ENCODE data around the gene RAB4A. TPM values are rescaled to one million over a fixed set of nuclear protein-coding genes. Genes with fewer than 3 reads are reported as not detected.
"Not testable (repeated sequence)": the region's sequence is repeated elsewhere in the genome, so short reads cannot be mapped to it uniquely, and the experiment has no call there.

The RAB4A gene
- total and polyA plus RNA-seq, 9 of the 15 experiments (the other 6 are each of a cell fraction or from before 2014, with no cell fraction given): 8.3 to 61.0 (median 26.7) TPM

- H3K9ac ChIP-seq (ENCODE audit: insufficient read depth in 1 of 2, low read depth in 2 of 2, low read length in 2 of 2); ATAC-seq; H3K9me3 ChIP-seq (replicated peaks; ENCODE audit: control insufficient read depth, insufficient read depth, low read depth, low read length); H3K9me1 ChIP-seq (ENCODE audit: control insufficient read depth, insufficient read depth, low read length); H3K4me1 ChIP-seq (replicated peaks in 1 of 2; ENCODE audit: control insufficient read depth in 2 of 2, insufficient read depth in 2 of 2, low read length in 2 of 2); intact Hi-C loops (cut with micrococcal nuclease); CTCF ChIA-PET (ENCODE audit: low intra/inter-chr PET ratio); H4K20me1 ChIP-seq (replicated peaks; ENCODE audit: control insufficient read depth, insufficient read depth, low read length); H3K79me2 ChIP-seq (ENCODE audit: control insufficient read depth, insufficient read depth, low read length); H3K4me2 ChIP-seq (ENCODE audit: insufficient read depth, low read length); H3K27me3 ChIP-seq (ENCODE audit: control insufficient read depth in 2 of 2, insufficient read depth in 2 of 2, low read length in 2 of 2); H3K4me3 ChIP-seq; BruUV-seq (replicated peaks); H3K27ac ChIP-seq (ENCODE audit: extremely low read depth, low read depth, low read length); FAIRE-seq; H2AFZ ChIP-seq (ENCODE audit: low read depth, low read length); in situ Hi-C loops (cut with MboI); DNase-seq (ENCODE audit: extremely low read depth in 1 of 4, low spot score in 3 of 4): not testable (repeated sequence)
- peak; percentile 37 for TF ChIP-seq ZNF146 (CRISPR knock-in tag; IDR thresholded peaks at IDR 0.05; ENCODE audit: unreplicated experiment)
- WGBS (ENCODE audit: insufficient coverage, low coverage, missing lambda C conversion rate): 98% methylated on average over 3 of the region's 4 CpGs
- POLR2A ChIA-PET: interaction anchor here (0.8 to 1.8 kb wide), 6 partner anchors 11 to 1014 kb away, joined by 3 to 6 read pairs (median 4); no protein-coding TSS in a partner anchor
- peaks cover 35% of the 10 kb centered on the region for H3K36me3 ChIP-seq (ENCODE audit: control insufficient read depth, insufficient read depth, low read length)
Measured at GRCh38 chr1:229291686-229292085, 20.8 kb downstream of the RAB4A start.

- WGBS (ENCODE audit: insufficient coverage, low coverage, missing lambda C conversion rate): 72% methylated on average over 10 of the region's 10 CpGs
- intact Hi-C loops (cut with micrococcal nuclease): no loop called here
- TF ChIP-seq POLR2G (IDR thresholded peaks at IDR 0.05; ENCODE audit: low read depth, low read length) (0 out of 2 replicates have a peak, but pooled peaks have one; percentile 6), SAP30 (IDR thresholded peaks at IDR 0.05; ENCODE audit: borderline replicate concordance, insufficient read depth, low read depth, low read length, poor library complexity, severe bottlenecking) (no peak), ZNF253 (CRISPR knock-in tag; conservative IDR thresholded peaks at IDR 0.05) (no peak), THRAP3 (IDR thresholded peaks at IDR 0.05; ENCODE audit: borderline replicate concordance) (no peak), ARID2 (IDR thresholded peaks at IDR 0.05) (no peak), SMARCB1 (IDR thresholded peaks at IDR 0.05; ENCODE audit: insufficient read length, low read depth) (no peak), SUPT5H (IDR thresholded peaks at IDR 0.05) (0 out of 2 replicates have a peak, but pooled peaks have one; percentile 40), POLR2AphosphoS2 (IDR thresholded peaks at IDR 0.05; ENCODE audit: low read length) (0 out of 2 replicates have a peak, but pooled peaks have one; percentile 54), POLR2A (conservative IDR thresholded peaks at IDR 0.05) (peak; percentile 47; the same call in 1 of the 2 replicates), THAP7 (CRISPR knock-in tag; IDR thresholded peaks at IDR 0.05) (no peak)
- ChIA-PET CTCF (ENCODE audit: low intra/inter-chr PET ratio) (no interaction called here), POLR2A (interaction anchor here (0.7 to 1.8 kb wide), 5 partner anchors 8 to 19 kb away, joined by 3 to 6 read pairs (median 4); no protein-coding TSS in a partner anchor)
- Histone ChIP-seq H3K9me1 (ENCODE audit: control insufficient read depth, insufficient read depth, low read length) (no peaks in the 10 kb centered on the region), H2AFZ (ENCODE audit: low read depth, low read length) (no peak overlapping the region), H3K4me2 (ENCODE audit: insufficient read depth, low read length) (no peak overlapping the region), H3K36me3 (ENCODE audit: control insufficient read depth, insufficient read depth, low read length) (peaks cover 47% of the 10 kb centered on the region), H3K4me1 (replicated peaks in 1 of 2; ENCODE audit: control insufficient read depth in 2 of 2, insufficient read depth in 2 of 2, low read length in 2 of 2) (no peaks in the 10 kb centered on the region), H3K27me3 (ENCODE audit: control insufficient read depth in 2 of 2, insufficient read depth in 2 of 2, low read length in 2 of 2) (no peaks in the 10 kb centered on the region), H3K79me2 (ENCODE audit: control insufficient read depth, insufficient read depth, low read length) (no peaks in the 10 kb centered on the region; the same call in 2 of the 3 replicates), H3K9me3 (replicated peaks; ENCODE audit: control insufficient read depth, insufficient read depth, low read depth, low read length) (no peaks in the 10 kb centered on the region), H4K20me1 (replicated peaks; ENCODE audit: control insufficient read depth, insufficient read depth, low read length) (no peaks in the 10 kb centered on the region), H3K9ac (ENCODE audit: insufficient read depth in 1 of 2, low read depth in 2 of 2, low read length in 2 of 2) (peak overlapping the region in 1 of 2 experiments; percentile 65; a peak in 2 of 4 replicates), H3K27ac (ENCODE audit: extremely low read depth, low read depth, low read length) (no peak overlapping the region), H3K4me3 (no peak overlapping the region)
- ATAC-seq: peak; percentile 43
- BruUV-seq (replicated peaks): no TSS peak
- DNase-seq (ENCODE audit: extremely low read depth in 1 of 4, low spot score in 3 of 4): no peak
- FAIRE-seq: no peak
- in situ Hi-C loops (cut with MboI): no loop called here
Measured at GRCh38 chr1:229293528-229294204, 22.8 kb downstream of the RAB4A start.
